Measurements from ENCODE around the gene SATB2.
A peak's percentile ranks its signal among the peaks of the same experiment; 100 is the strongest.

The SATB2 gene

DNA sequence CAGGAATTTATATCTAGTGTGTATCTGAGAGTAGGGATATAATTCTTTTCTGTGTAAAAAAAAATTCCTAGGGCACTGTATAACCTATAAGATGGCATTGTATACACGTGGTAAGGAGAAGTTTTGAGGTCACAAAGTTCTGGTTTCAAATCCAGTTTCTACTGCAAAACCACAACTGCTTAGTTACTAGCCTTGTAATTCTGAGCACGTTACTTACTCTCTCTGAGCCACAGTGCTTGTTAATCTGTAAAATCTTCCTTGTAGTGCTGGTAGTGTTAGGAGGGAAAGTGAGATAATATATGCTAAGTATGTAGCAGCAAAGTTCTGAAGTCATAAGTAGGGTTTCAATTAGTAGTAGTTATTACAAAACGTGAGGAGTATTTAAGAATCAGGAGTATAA lies 175.4 kb downstream of the SATB2 start:
- TF ChIP-seq, protein P1, sequence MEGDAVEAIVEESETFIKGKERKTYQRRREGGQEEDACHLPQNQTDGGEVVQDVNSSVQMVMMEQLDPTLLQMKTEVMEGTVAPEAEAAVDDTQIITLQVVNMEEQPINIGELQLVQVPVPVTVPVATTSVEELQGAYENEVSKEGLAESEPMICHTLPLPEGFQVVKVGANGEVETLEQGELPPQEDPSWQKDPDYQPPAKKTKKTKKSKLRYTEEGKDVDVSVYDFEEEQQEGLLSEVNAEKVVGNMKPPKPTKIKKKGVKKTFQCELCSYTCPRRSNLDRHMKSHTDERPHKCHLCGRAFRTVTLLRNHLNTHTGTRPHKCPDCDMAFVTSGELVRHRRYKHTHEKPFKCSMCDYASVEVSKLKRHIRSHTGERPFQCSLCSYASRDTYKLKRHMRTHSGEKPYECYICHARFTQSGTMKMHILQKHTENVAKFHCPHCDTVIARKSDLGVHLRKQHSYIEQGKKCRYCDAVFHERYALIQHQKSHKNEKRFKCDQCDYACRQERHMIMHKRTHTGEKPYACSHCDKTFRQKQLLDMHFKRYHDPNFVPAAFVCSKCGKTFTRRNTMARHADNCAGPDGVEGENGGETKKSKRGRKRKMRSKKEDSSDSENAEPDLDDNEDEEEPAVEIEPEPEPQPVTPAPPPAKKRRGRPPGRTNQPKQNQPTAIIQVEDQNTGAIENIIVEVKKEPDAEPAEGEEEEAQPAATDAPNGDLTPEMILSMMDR (conservative IDR thresholded peaks at IDR 0.05), result no peak
- TF ChIP-seq ZFX (IDR thresholded peaks at IDR 0.05), result no peak
- no peak overlapping the region for H3K27ac ChIP-seq

DNA sequence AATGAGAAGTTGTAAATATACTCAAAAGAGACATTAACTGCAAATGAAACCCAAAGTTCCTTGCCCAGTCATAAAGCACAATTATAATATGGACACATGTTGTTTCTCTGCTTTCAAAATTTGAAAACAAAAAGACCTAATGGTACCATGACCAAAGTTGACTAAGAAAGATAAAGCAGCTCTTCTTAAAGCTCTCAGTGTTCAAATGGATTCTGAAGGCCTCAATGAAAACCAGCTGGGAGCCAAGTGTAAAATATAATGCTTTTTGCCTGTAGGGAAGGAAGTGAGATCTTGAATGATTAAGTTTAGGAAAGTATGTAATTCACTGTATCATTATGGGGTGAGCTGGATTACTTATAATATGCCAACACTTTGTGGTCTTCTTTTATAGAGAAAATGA lies 178.6 kb downstream of the SATB2 start:
- H3K27ac ChIP-seq, result no peak overlapping the region
- TF ChIP-seq ZFX (IDR thresholded peaks at IDR 0.05), result no peak
- TF ChIP-seq, protein P1 (conservative IDR thresholded peaks at IDR 0.05), result no peak

DNA sequence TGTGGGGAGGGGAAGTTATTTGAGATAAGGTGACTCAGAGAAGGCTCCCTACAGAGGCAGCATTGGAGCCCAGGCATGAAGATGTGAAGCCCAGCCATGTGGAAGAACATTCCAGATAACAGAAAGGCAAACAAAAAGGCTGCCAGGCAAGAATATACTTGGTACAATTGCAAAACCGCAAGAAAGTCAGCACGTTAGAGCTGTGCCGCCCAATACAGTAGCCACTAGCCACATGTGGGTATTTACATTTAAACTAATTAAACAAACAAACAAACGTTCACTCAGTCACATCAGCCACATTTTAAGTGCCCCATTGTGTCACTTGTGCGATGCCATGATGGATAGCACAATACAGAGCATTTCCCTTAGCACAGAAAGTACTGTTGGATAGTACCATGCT lies 179.6 kb downstream of the SATB2 start:
- no peak overlapping the region for H3K27ac ChIP-seq
- TF ChIP-seq, protein P1 (conservative IDR thresholded peaks at IDR 0.05), result no peak
- no peak for TF ChIP-seq ZFX (IDR thresholded peaks at IDR 0.05)

DNA sequence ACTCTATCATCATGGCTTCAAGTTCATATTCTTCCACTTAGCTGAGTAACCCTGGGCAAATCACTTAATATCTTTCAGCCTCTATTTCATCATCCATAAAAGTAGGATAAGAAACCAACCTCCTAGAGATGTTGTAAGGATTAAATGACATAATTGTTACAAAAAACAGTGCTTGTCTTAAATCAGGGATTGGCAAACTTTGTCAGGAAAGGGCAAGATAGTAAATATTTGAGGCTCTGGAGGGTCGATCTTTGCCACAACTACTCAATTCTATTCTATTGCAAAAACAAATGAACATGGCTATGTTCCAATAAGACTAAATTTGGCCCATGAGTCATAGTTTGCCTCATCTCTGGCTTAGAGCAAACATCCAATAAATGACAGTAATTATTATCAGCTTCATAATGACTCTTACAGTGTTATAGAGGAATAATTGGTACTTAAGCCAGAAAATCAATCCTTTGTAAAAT lies 184.7 kb downstream of the SATB2 start:
- no peak overlapping the region for H3K27ac ChIP-seq
- TF ChIP-seq ZFX (IDR thresholded peaks at IDR 0.05), result no peak
- TF ChIP-seq, protein P1 (conservative IDR thresholded peaks at IDR 0.05), result no peak

DNA sequence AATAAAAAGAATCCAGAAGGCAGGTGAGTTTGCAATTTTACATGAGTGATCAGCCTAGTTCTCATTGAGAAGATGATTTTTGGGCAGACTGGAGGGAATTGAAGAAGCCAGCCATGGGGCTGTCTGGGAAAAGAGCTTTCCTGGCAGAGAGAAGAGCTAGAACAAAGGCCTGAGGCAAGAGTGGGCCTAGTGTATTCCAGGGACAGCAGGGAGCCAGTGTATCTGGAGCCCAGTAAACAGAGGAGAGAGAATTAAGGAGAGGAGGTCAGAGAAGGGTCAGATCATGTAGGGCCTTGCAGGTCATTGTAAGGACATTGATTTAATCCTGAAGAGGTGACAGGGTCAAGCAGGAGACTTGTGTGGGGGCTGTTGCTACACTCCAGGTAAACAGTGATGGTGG lies 195.8 kb downstream of the SATB2 start:
- H3K27ac ChIP-seq, result no peak overlapping the region
- no peak for TF ChIP-seq ZFX (IDR thresholded peaks at IDR 0.05)

DNA sequence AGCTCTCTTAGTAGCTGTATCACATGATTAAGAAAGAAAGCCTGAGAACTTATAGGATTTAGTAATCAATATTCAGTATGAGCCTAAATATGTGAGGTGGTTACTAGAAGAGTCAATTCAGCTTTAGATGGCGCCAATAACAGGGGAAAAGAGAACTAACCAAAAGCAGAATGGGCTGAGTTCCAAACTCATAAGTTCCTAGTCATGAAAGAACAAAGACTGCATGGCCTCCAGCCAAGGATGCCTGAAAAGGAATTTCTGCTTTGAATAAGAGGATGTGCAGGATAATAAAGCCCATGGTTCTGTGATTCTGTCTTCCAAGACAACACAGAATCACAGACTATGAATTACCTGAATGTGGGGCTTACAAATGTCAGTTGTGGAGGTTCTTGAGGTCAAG lies 196.5 kb downstream of the SATB2 start:
- H3K27ac ChIP-seq, result no peak overlapping the region

DNA sequence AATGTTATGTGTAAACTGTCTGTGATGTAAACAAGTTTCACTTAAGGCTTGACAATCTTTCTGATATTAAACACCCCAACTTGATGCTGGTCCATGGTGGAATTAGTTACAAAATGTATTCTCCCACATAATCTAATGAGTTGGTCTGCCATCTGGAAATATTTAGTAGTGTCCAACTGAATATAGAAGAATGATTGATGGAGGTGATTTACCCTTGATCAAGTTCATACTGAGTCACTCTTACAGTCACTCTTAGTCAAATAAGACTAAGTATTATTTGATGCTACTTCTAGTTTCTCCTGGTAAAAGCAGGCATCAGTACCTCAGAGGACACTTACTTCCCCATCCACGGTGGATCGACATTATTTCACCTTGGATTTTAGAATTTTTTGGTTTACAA lies 198.1 kb downstream of the SATB2 start:
- no peak overlapping the region for H3K27ac ChIP-seq
- TF ChIP-seq ZFX (IDR thresholded peaks at IDR 0.05), result no peak
- TF ChIP-seq, protein P1 (conservative IDR thresholded peaks at IDR 0.05), result no peak

More for the DNA sequence above, 196.5 kb downstream of the SATB2 start:
- TF ChIP-seq, protein P1 (conservative IDR thresholded peaks at IDR 0.05), result no peak

DNA sequence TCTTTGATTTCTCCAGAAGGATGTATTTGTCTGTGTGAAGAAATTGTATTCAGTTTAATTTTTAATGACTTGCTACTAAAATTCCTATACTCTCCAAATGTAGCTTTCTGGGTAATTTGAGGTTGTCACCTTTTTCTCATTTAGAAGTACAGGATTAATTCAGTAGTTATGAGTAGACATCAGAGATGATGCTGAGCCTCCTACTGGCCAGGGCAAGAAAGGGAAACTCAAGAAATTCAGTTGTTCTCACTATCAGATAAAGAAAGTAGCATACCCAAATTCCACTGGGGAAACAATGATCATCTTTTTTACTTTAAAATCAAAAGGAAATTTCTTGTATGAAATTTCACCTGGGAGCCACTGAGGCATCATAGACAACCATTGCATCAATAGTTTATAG lies 199.4 kb downstream of the SATB2 start:
- TF ChIP-seq, protein P1 (conservative IDR thresholded peaks at IDR 0.05), result peak; percentile 33
- no peak for TF ChIP-seq ZFX (IDR thresholded peaks at IDR 0.05)
- H3K27ac ChIP-seq, result no peak overlapping the region

Measured in C4-2B (cell line).